ENCODE measurements around the gene CDK15.

The CDK15 gene

DNA sequence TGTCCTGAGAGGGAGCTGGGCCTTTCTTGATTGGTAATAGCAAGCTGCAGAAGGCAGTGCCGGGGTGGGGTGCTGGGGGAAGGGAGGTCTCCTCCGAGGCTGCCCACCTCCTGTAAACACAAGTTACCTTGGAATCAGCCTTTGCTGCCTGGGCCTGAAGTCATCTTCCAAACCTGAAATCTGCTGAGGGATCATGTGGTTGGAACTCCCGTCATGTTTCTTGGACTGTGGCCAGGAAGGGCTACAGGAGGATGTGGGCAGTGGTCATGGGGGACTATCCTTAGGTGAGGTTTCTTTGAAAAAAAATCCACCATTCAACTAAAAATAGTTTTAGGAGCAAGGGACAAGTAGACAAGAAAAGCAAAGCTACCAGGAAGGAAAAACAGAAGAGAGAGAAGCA is 74.2 kb downstream of the CDK15 start:
- H3K4me3 ChIP-seq (ENCODE audit: low read depth, low read length), result no peak overlapping the region
- in situ Hi-C loops (cut with HindIII; ENCODE audit: low sequenced_read_pairs), result no loop called here

GRCh38 chr2:201880993-201881611 is 74.8 kb downstream of the CDK15 start:
- in situ Hi-C loops (cut with HindIII; ENCODE audit: low sequenced_read_pairs), result no loop called here
- no peak overlapping the region for H3K4me3 ChIP-seq (ENCODE audit: low read depth, low read length)
- no peak for DNase-seq (ENCODE audit: low read depth)
- TF ChIP-seq, protein P1, sequence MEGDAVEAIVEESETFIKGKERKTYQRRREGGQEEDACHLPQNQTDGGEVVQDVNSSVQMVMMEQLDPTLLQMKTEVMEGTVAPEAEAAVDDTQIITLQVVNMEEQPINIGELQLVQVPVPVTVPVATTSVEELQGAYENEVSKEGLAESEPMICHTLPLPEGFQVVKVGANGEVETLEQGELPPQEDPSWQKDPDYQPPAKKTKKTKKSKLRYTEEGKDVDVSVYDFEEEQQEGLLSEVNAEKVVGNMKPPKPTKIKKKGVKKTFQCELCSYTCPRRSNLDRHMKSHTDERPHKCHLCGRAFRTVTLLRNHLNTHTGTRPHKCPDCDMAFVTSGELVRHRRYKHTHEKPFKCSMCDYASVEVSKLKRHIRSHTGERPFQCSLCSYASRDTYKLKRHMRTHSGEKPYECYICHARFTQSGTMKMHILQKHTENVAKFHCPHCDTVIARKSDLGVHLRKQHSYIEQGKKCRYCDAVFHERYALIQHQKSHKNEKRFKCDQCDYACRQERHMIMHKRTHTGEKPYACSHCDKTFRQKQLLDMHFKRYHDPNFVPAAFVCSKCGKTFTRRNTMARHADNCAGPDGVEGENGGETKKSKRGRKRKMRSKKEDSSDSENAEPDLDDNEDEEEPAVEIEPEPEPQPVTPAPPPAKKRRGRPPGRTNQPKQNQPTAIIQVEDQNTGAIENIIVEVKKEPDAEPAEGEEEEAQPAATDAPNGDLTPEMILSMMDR (IDR thresholded peaks at IDR 0.05; ENCODE audit: low read depth, low read length, missing control alignments), result no peak

More for the DNA sequence above, 74.2 kb downstream of the CDK15 start:
- TF ChIP-seq, protein P1 (IDR thresholded peaks at IDR 0.05; ENCODE audit: low read depth, low read length, missing control alignments), result no peak
- DNase-seq (ENCODE audit: low read depth), result no peak

- in situ Hi-C loops (cut with HindIII; ENCODE audit: low sequenced_read_pairs), result no loop called here
- TF ChIP-seq, protein P1 (IDR thresholded peaks at IDR 0.05; ENCODE audit: low read depth, low read length, missing control alignments), result no peak
- DNase-seq (ENCODE audit: low read depth), result no peak
- H3K4me3 ChIP-seq (ENCODE audit: low read depth, low read length), result no peak overlapping the region
Observed at GRCh38 chr2:201881741-201882140, 75.4 kb downstream of the CDK15 start.

GRCh38 chr2:201882353-201883090 is 76.2 kb downstream of the CDK15 start:
- peak; percentile 59 for DNase-seq (ENCODE audit: low read depth)
- in situ Hi-C loops (cut with HindIII; ENCODE audit: low sequenced_read_pairs), result no loop called here
- H3K4me3 ChIP-seq (ENCODE audit: low read depth, low read length), result no peak overlapping the region
- TF ChIP-seq, protein P1 (IDR thresholded peaks at IDR 0.05; ENCODE audit: low read depth, low read length, missing control alignments), result no peak

DNA sequence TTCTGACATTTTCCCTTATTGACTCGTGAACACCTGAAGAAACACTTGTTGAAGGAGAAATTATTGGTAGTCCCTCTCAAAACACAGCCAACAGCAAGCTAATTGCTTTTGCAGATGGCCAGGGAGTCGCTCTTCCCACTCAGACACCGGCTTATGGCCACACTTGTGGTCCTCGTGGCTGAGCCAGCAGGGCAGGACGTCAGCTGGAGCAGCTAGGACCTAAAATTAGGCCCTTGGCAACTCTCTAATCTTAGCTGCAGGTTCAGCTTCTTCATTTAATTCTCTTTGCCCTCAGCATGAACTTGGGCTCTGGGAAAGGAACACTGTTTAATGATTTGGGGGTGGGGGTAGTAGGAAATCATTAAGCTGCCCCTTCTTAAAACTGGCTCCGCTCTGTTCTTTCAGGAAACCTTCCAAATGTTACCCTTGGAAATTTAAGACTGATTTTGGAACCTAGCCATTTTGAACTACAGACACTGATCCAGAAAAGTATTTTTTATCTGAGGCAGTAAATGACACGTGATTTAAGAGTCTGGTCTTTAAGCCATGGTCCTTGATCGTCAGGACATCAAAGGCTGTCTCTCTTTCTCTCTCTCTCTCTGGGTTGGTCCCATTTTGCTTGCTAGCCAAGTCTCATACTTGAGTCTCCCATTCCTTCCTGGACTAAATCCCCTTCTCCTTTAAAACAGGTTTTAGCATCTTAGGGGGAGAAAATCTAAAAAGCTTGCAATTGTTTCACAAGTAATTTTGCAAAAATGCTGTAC is 77.5 kb downstream of the CDK15 start:
- no peak for DNase-seq (ENCODE audit: low read depth)
- no peak overlapping the region for H3K4me3 ChIP-seq (ENCODE audit: low read depth, low read length)
- TF ChIP-seq, protein P1 (IDR thresholded peaks at IDR 0.05; ENCODE audit: low read depth, low read length, missing control alignments), result no peak
- in situ Hi-C loops (cut with HindIII; ENCODE audit: low sequenced_read_pairs), result no loop called here

DNA sequence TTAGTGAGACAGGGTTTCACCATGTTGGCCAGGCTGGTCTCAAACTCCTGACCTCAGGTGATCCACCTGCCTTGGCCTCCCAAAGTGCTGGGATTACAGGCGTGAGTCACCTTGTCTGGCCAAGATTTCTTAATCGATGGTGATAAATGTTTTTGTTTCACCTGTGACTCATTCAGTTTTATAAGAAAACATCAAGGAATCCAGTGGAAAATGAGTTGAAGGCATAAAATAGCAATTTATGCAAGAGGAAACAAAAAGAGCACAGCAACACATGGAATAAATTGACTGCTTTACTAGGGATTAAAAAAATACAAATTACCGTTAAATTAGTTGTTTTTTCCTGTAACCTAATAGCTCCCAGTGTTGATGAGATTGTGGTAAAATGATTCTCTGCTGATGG is 80.2 kb downstream of the CDK15 start:
- no peak overlapping the region for H3K4me3 ChIP-seq (ENCODE audit: low read depth, low read length)
- TF ChIP-seq, protein P1 (IDR thresholded peaks at IDR 0.05; ENCODE audit: low read depth, low read length, missing control alignments), result no peak
- DNase-seq (ENCODE audit: low read depth), result no peak
- in situ Hi-C loops (cut with HindIII; ENCODE audit: low sequenced_read_pairs), result no loop called here

Data from astrocyte of the cerebellum (primary cell).